Keratinocyte (primary cell): ENCODE data around the gene RAB12. TPM values are rescaled to one million over a fixed set of nuclear protein-coding genes. Genes with fewer than 3 reads are reported as not detected.

Experiments used
- DNase-seq: peaks from one replicate; pipeline ENCODE4 v3.0.0-alpha.2; 2011; ENCODE audit warnings: low read depth, missing footprints, low spot score
- FAIRE-seq: peaks from 2 replicates; lab custom pipeline; 2011; peaks lifted over from hg19 to GRCh38; lab: Jason Lieb, UNC
- H2AFZ ChIP-seq: 2 replicates; pipeline ENCODE4 v1.6.0; 2012; ENCODE audit warnings: low read length, control low read depth, inconsistent platforms; ENCODE audit not compliant: control insufficient read depth
- H3K27ac ChIP-seq: 2 replicates; pipeline ENCODE4 v1.5.1; 2011; ENCODE audit warnings: low read length; ENCODE audit not compliant: control insufficient read depth, insufficient read depth
- H3K27me3 ChIP-seq: 3 replicates; pipeline ENCODE4 v1.6.0; 2011; ENCODE audit warnings: low read length; ENCODE audit not compliant: control insufficient read depth, insufficient read depth; ENCODE audit errors: extremely low read depth
- H3K36me3 ChIP-seq, 2 experiments: 2 replicates in 1 of 2; 3 replicates in 1 of 2; pipeline ENCODE4 v1.5.1; 2011; ENCODE audit warnings: low read length in 2 of 2, mild to moderate bottlenecking in 1 of 2; ENCODE audit not compliant: control insufficient read depth in 2 of 2, insufficient read depth in 2 of 2; ENCODE audit errors: extremely low read depth in 1 of 2
- H3K4me1 ChIP-seq: 3 replicates; pipeline ENCODE4 v1.5.1; 2011; ENCODE audit warnings: low read length; ENCODE audit not compliant: control insufficient read depth, insufficient read depth; ENCODE audit errors: extremely low read depth
- H3K4me2 ChIP-seq: 3 replicates; pipeline ENCODE4 v1.6.0; 2011; ENCODE audit warnings: low read depth, low read length; ENCODE audit not compliant: control insufficient read depth, insufficient read depth; ENCODE audit errors: extremely low read depth
- H3K4me3 ChIP-seq, 3 experiments: fragments of 200-600 bp in 1 of 3; sonication (generic) in 1 of 3; 2 replicates in 2 of 3; 3 replicates in 1 of 3; pipeline ENCODE4 v1.5.1; 2011 to 2016; ENCODE audit warnings: low read length in 3 of 3, mild to moderate bottlenecking in 3 of 3, control low read depth in 2 of 3, inconsistent platforms in 1 of 3, low read depth in 1 of 3, mixed read lengths in 1 of 3, mixed run types in 1 of 3, moderate library complexity in 1 of 3; ENCODE audit not compliant: control insufficient read depth in 2 of 3, insufficient read depth in 2 of 3; ENCODE audit errors: extremely low read depth in 1 of 3
- H3K79me2 ChIP-seq: 2 replicates; pipeline ENCODE4 v1.6.0; 2012; ENCODE audit warnings: low read length; ENCODE audit not compliant: control insufficient read depth, insufficient read depth
- H3K9ac ChIP-seq: 3 replicates; pipeline ENCODE4 v1.6.0; 2011; ENCODE audit warnings: low read length; ENCODE audit not compliant: control insufficient read depth, insufficient read depth; ENCODE audit errors: extremely low read depth
- H3K9me1 ChIP-seq: 3 replicates; pipeline ENCODE4 v1.6.0; 2011; ENCODE audit warnings: low read length; ENCODE audit not compliant: control insufficient read depth, insufficient read depth; ENCODE audit errors: extremely low read depth
- H3K9me3 ChIP-seq: 2 replicates; pipeline ENCODE4 v1.5.1; 2012; ENCODE audit warnings: low read depth, low read length; ENCODE audit not compliant: control insufficient read depth
- H4K20me1 ChIP-seq: 3 replicates; pipeline ENCODE4 v1.6.0; 2011; ENCODE audit warnings: low read length; ENCODE audit not compliant: control insufficient read depth, insufficient read depth; ENCODE audit errors: extremely low read depth
- CTCF ChIP-seq, 3 experiments: IDR thresholded peaks in 1 of 3; conservative IDR thresholded peaks in 1 of 3; optimal IDR thresholded peaks in 1 of 3; 2 replicates in 2 of 3; 3 replicates in 1 of 3; pipeline versions ENCODE3 to v1.5.1; 2011; ENCODE audit warnings: low read length in 3 of 3, mild to moderate bottlenecking in 3 of 3, moderate library complexity in 2 of 3, control low read depth in 1 of 3, inconsistent platforms in 1 of 3; ENCODE audit not compliant: insufficient read depth in 2 of 3; ENCODE audit errors: extremely low read depth in 1 of 3
- EZH2 ChIP-seq: IDR thresholded peaks from one replicate; pipeline ENCODE4 v1.6.1; 2012; ENCODE audit warnings: inconsistent platforms, mild to moderate bottlenecking, low read length, moderate library complexity
- dilution Hi-C: fragments of 300-500 bp; cut with MboI; formaldehyde crosslinking; loops from one replicate; pipeline ENCODE4 v1.7.0; 2020; ENCODE audit warnings: low sequenced_read_pairs; ENCODE audit not compliant: extremely low pct_ligation_motif_present
- polyA plus RNA-seq, 5 experiments: library from polyadenylated mRNA; depleted of rRNA in 3 of 5; stranded (reverse) in 3 of 5; stranded (forward) in 1 of 5; unstranded in 1 of 5; fragments of >200 nt; gene quantifications; 1 replicate in 1 of 5; 2 replicates in 3 of 5; 3 replicates in 1 of 5; pipeline versions ENCODE4 v1.2.1 to v1.2.3, GENCODE V29; 2011 to 2012; ENCODE audit warnings: missing spikeins in 2 of 5, low read depth in 1 of 5, low replicate concordance in 1 of 5

RAB12 gene
- polyA plus RNA-seq, 1 donor (not counting 4 experiments of a cell fraction or from before 2014, with no cell fraction given): 46.4 TPM

- Histone ChIP-seq H3K4me2 (no peak overlapping the region), H3K4me1 (peaks cover 3% of the 10 kb centered on the region), H3K9me3 (no peaks in the 10 kb centered on the region), H3K9ac (no peak overlapping the region), H3K79me2 (no peaks in the 10 kb centered on the region), H3K36me3 (no peaks in the 10 kb centered on the region), H3K9me1 (no peaks in the 10 kb centered on the region), H4K20me1 (no peaks in the 10 kb centered on the region), H3K27ac (no peak overlapping the region), H3K27me3 (peaks cover 3% of the 10 kb centered on the region), H2AFZ (no peak overlapping the region), H3K4me3 (no peak overlapping the region)
- FAIRE-seq (no peak), DNase-seq (no peak)
- dilution Hi-C loops: no loop called here
- TF ChIP-seq CTCF (optimal IDR thresholded peaks at IDR 0.05 in 1 of 3, IDR thresholded peaks at IDR 0.05 in 1 of 3, conservative IDR thresholded peaks at IDR 0.05 in 1 of 3; ENCODE audit: extremely low read depth in 1 of 3, insufficient read depth in 2 of 3, low read length in 3 of 3) (no peak), EZH2 (no peak)
Measured at GRCh38 chr18:8561123-8561910, 47.9 kb upstream of the RAB12 start.

- Histone ChIP-seq H3K79me2 (no peaks in the 10 kb centered on the region), H3K36me3 (no peaks in the 10 kb centered on the region), H3K9ac (no peak overlapping the region), H3K9me1 (no peaks in the 10 kb centered on the region), H2AFZ (no peak overlapping the region), H3K4me2 (no peak overlapping the region), H3K27ac (no peak overlapping the region), H3K4me1 (peaks cover 3% of the 10 kb centered on the region), H3K27me3 (peaks cover 3% of the 10 kb centered on the region), H3K4me3 (no peak overlapping the region), H3K9me3 (no peaks in the 10 kb centered on the region), H4K20me1 (no peaks in the 10 kb centered on the region)
- dilution Hi-C loops: no loop called here
- FAIRE-seq (no peak), DNase-seq (no peak)
- TF ChIP-seq CTCF (optimal IDR thresholded peaks at IDR 0.05 in 1 of 3, IDR thresholded peaks at IDR 0.05 in 1 of 3, conservative IDR thresholded peaks at IDR 0.05 in 1 of 3; ENCODE audit: extremely low read depth in 1 of 3, insufficient read depth in 2 of 3, low read length in 3 of 3): no peak
- no peak for TF ChIP-seq EZH2
Measured at GRCh38 chr18:8562070-8562469, 47.2 kb upstream of the RAB12 start.
